Measurements from ENCODE around the gene MICB. TPM values are rescaled to one million over a fixed set of nuclear protein-coding genes. Genes with fewer than 3 reads are reported as not detected.

MICB gene
- total and polyA plus RNA-seq, 9 of the 15 experiments (the other 6 are each of a cell fraction or from before 2014, with no cell fraction given), result 13.3 to 34.5 (median 19.8) TPM

DNA sequence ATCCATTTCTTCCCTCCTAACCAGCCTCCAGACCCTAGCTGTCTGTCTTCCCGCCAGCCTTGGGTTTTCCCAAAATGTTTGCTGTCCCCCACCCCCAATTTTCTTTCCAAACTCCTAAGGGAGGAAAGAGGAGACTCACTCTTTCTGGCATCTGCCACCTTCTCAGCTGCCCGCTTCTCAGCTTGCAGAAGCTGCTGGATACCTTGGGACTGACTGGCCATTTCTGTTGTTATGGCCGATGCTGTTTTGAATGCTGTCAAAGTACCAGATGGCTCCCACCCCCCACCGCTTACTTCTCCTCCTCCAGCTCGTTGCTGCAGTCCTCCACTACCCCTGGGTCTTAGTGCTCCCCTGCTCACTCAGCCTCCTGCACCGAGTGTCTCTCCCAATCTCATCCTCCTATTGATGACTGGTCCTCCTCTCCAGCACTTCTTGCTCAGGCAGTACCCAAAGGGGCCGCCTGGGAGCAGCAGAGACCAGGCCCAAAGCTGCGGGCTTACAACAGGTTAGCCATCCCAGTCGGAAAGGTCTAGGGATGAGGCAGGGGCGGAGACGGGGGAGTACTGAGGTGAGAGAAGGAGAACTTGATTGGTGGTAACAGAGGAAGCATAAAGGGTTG, 48.5 kb downstream of the MICB start, which contains the start of gene ATP6V1G2 (continued):
- peak; percentile 30; the same call in 1 of the 2 replicates for TF ChIP-seq ATF7 (IDR thresholded peaks at IDR 0.05)
- no peak for TF ChIP-seq NR4A1 (CRISPR knock-in tag; IDR thresholded peaks at IDR 0.05)
- TF ChIP-seq NR4A1 (tag; IDR thresholded peaks at IDR 0.05), result 0 out of 2 replicates have a peak, but pooled peaks have one; percentile 15
- TF ChIP-seq JUND (IDR thresholded peaks at IDR 0.05; ENCODE audit: borderline replicate concordance, low read depth, low read length), result peak; percentile 71
- TF ChIP-seq JUND (tag; IDR thresholded peaks at IDR 0.05; ENCODE audit: borderline replicate concordance, low read depth, low read length), result no peak; the same call in 2 of the 3 replicates
- TF ChIP-seq KLF16 (IDR thresholded peaks at IDR 0.05), result 0 out of 2 replicates have a peak, but pooled peaks have one; percentile 57
- TF ChIP-seq NRF1 (conservative IDR thresholded peaks at IDR 0.05 in 1 of 2, IDR thresholded peaks at IDR 0.05 in 1 of 2), result peak; percentile 41 to 51; a peak in 3 of 4 replicates
- TF ChIP-seq SREBF1 (IDR thresholded peaks at IDR 0.05; ENCODE audit: borderline replicate concordance, low read depth, low read length), result peak; percentile 52; the same call in 1 of the 2 replicates
- TF ChIP-seq, protein P1, sequence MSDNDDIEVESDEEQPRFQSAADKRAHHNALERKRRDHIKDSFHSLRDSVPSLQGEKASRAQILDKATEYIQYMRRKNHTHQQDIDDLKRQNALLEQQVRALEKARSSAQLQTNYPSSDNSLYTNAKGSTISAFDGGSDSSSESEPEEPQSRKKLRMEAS (CRISPR knock-in tag; IDR thresholded peaks at IDR 0.05), result peak; percentile 43; the same call in 1 of the 2 replicates
- TF ChIP-seq NEUROD1 (IDR thresholded peaks at IDR 0.05; ENCODE audit: borderline replicate concordance, low read depth, low read length, partially characterized antibody), result peak; percentile 63
- 0 out of 4 replicates have a peak, but pooled peaks of 1 of the 2 experiments have one; percentile 26 for TF ChIP-seq SRF (CRISPR knock-in tag; IDR thresholded peaks at IDR 0.05)
- TF ChIP-seq YY1 (IDR thresholded peaks at IDR 0.05; ENCODE audit: borderline replicate concordance in 1 of 3, control insufficient read depth in 1 of 3, extremely low read depth in 1 of 3, insufficient read depth in 3 of 3, insufficient read length in 1 of 3, insufficient replicate concordance in 2 of 3, low read depth in 1 of 3, low read length in 2 of 3), result peak in 2 of 3 experiments; percentile 46 to 54
- no peak for TF ChIP-seq ZNF695 (CRISPR knock-in tag; IDR thresholded peaks at IDR 0.05)
- peak; percentile 42 for TF ChIP-seq ZFP36 (IDR thresholded peaks at IDR 0.05; ENCODE audit: low read depth, low read length, partially characterized antibody)
- TF ChIP-seq MYC (IDR thresholded peaks at IDR 0.05; ENCODE audit: low read depth, low read length), result peak; percentile 52; the same call in 1 of the 2 replicates
- no peak for TF ChIP-seq MYC (CRISPR knock-in tag; IDR thresholded peaks at IDR 0.05; ENCODE audit: borderline replicate concordance, low read depth)
- no peak for TF ChIP-seq E2F3 (CRISPR knock-in tag; IDR thresholded peaks at IDR 0.05)
- TF ChIP-seq, protein P2, sequence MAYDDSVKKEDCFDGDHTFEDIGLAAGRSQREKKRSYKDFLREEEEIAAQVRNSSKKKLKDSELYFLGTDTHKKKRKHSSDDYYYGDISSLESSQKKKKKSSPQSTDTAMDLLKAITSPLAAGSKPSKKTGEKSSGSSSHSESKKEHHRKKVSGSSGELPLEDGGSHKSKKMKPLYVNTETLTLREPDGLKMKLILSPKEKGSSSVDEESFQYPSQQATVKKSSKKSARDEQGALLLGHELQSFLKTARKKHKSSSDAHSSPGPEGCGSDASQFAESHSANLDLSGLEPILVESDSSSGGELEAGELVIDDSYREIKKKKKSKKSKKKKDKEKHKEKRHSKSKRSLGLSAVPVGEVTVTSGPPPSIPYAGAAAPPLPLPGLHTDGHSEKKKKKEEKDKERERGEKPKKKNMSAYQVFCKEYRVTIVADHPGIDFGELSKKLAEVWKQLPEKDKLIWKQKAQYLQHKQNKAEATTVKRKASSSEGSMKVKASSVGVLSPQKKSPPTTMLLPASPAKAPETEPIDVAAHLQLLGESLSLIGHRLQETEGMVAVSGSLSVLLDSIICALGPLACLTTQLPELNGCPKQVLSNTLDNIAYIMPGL (CRISPR knock-in tag; IDR thresholded peaks at IDR 0.05), result peak; percentile 74; the same call in 1 of the 2 replicates
- TF ChIP-seq PHB (CRISPR knock-in tag; IDR thresholded peaks at IDR 0.05), result no peak
- TF ChIP-seq, protein P3, sequence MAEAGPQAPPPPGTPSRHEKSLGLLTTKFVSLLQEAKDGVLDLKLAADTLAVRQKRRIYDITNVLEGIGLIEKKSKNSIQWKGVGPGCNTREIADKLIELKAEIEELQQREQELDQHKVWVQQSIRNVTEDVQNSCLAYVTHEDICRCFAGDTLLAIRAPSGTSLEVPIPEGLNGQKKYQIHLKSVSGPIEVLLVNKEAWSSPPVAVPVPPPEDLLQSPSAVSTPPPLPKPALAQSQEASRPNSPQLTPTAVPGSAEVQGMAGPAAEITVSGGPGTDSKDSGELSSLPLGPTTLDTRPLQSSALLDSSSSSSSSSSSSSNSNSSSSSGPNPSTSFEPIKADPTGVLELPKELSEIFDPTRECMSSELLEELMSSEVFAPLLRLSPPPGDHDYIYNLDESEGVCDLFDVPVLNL (CRISPR knock-in tag; IDR thresholded peaks at IDR 0.05; ENCODE audit: low read depth), result no peak
- TF ChIP-seq, protein P4, sequence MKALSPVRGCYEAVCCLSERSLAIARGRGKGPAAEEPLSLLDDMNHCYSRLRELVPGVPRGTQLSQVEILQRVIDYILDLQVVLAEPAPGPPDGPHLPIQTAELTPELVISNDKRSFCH (CRISPR knock-in tag; IDR thresholded peaks at IDR 0.05), result no peak
- TF ChIP-seq, protein P4 (tag; IDR thresholded peaks at IDR 0.05), result no peak
- no peak for TF ChIP-seq DIDO1 (tag; IDR thresholded peaks at IDR 0.05; ENCODE audit: low read depth)

All from K562 (cell line).